ENCODE results near the gene BTBD9.
"Not testable (repeated sequence)": the region's sequence is repeated elsewhere in the genome, so short reads cannot be mapped to it uniquely, and the experiment has no call there.

Gene BTBD9

GRCh38 chr6:38432479-38432878 lies 207.2 kb downstream of the BTBD9 start:
- no peaks in the 10 kb centered on the region for H3K27me3 ChIP-seq (ENCODE audit: control insufficient read depth in 5 of 5, insufficient read depth in 4 of 5, low read length in 5 of 5)
- H3K27ac ChIP-seq (ENCODE audit: low read depth, low read length): no peak overlapping the region
- H3K4me1 ChIP-seq (ENCODE audit: control insufficient read depth in 5 of 5, insufficient read depth in 5 of 5, low read length in 5 of 5): no peaks in the 10 kb centered on the region
- H3K36me3 ChIP-seq (ENCODE audit: control insufficient read depth in 5 of 5, insufficient read depth in 5 of 5, low read length in 5 of 5): no peaks in the 10 kb centered on the region
- H3K9me3 ChIP-seq (ENCODE audit: control insufficient read depth in 5 of 5, low read length in 5 of 5): peaks cover 0 to 3% (median 0%) of the 10 kb centered on the region in 5 donors
- no peak overlapping the region for H3K4me3 ChIP-seq (ENCODE audit: low read depth in 1 of 5, low read length in 5 of 5)
- H3K9ac ChIP-seq (ENCODE audit: low read length in 5 of 5): no peak overlapping the region

DNA sequence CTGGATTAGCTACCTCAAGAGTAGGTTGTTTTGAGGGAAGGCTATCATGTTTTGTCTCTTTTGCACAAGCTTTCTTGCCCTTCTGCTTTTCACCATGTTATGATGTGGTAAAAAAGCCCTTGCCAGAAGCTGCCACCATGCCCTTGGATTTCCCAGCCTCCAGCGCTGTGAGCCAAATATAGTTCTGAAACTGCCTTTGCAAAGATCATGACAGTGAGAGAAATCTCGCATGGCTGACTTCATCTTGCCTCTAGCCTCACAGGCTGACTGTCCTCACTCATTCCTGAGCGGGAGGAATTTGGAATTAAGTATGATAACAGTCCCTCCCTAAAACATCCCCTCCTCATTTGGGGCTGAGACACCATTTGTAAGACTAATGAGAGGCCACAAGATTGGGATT lies 207.7 kb downstream of the BTBD9 start:
- Histone ChIP-seq H3K4me3 (ENCODE audit: low read depth in 1 of 5, low read length in 5 of 5) (no peak overlapping the region), H3K27ac (ENCODE audit: low read depth, low read length) (no peak overlapping the region), H3K36me3 (ENCODE audit: control insufficient read depth in 5 of 5, insufficient read depth in 5 of 5, low read length in 5 of 5) (no peaks in the 10 kb centered on the region), H3K4me1 (ENCODE audit: control insufficient read depth in 5 of 5, insufficient read depth in 5 of 5, low read length in 5 of 5) (no peaks in the 10 kb centered on the region), H3K9ac (ENCODE audit: low read length in 5 of 5) (no peak overlapping the region), H3K9me3 (ENCODE audit: control insufficient read depth in 5 of 5, low read length in 5 of 5) (peaks cover 0 to 3% (median 0%) of the 10 kb centered on the region in 5 donors), H3K27me3 (ENCODE audit: control insufficient read depth in 5 of 5, insufficient read depth in 4 of 5, low read length in 5 of 5) (no peaks in the 10 kb centered on the region)

GRCh38 chr6:38429546-38429945 lies 210.2 kb downstream of the BTBD9 start:
- H3K4me3 ChIP-seq (ENCODE audit: low read depth in 1 of 5, low read length in 5 of 5): no peak overlapping the region
- H3K4me1 ChIP-seq (ENCODE audit: control insufficient read depth in 5 of 5, insufficient read depth in 5 of 5, low read length in 5 of 5): no peaks in the 10 kb centered on the region
- H3K9ac ChIP-seq (ENCODE audit: low read length in 5 of 5): no peak overlapping the region
- peaks cover 0 to 3% (median 0%) of the 10 kb centered on the region in 5 donors for H3K9me3 ChIP-seq (ENCODE audit: control insufficient read depth in 5 of 5, low read length in 5 of 5)
- no peaks in the 10 kb centered on the region for H3K36me3 ChIP-seq (ENCODE audit: control insufficient read depth in 5 of 5, insufficient read depth in 5 of 5, low read length in 5 of 5)
- no peak overlapping the region for H3K27ac ChIP-seq (ENCODE audit: low read depth, low read length)
- H3K27me3 ChIP-seq (ENCODE audit: control insufficient read depth in 5 of 5, insufficient read depth in 4 of 5, low read length in 5 of 5): no peaks in the 10 kb centered on the region

DNA sequence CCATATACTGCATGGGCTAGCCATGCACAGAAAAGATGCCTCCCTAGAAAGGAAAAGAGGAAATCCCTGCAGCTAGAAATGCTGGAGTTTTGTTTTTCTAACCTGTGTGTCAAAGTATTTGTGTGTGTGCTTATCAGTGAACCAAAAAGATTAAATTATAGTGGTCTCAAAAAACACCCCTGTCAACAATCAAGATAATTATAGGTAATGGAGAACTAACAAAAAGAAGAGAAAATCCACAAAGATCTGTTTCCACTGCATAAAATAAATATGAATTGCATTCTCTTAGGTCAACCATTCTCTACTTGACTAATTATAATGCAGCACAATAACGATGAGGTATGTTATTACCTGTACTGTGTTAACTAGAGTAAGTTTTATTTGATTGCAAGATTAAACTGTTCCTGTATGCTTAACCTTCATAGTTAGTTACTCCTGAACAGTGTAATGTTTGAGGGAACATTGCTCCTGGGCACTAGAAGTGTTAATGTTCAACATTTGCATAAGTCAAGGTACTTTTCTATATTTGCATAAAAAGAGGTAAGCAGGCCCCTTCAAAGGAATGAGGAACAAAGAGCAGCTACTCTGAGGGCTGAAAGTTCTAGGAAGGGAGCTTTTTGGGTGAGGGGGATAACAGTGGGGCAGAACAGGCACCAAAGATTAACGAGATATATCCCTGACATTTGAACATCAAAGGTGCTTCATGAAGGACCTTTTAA lies 212.1 kb downstream of the BTBD9 start:
- Histone ChIP-seq H3K9ac (ENCODE audit: low read length in 5 of 5) (no peak overlapping the region), H3K4me3 (ENCODE audit: low read depth in 1 of 5, low read length in 5 of 5) (no peak overlapping the region), H3K27ac (ENCODE audit: low read depth, low read length) (no peak overlapping the region), H3K36me3 (ENCODE audit: control insufficient read depth in 5 of 5, insufficient read depth in 5 of 5, low read length in 5 of 5) (no peaks in the 10 kb centered on the region), H3K27me3 (ENCODE audit: control insufficient read depth in 5 of 5, insufficient read depth in 4 of 5, low read length in 5 of 5) (no peaks in the 10 kb centered on the region), H3K9me3 (ENCODE audit: control insufficient read depth in 5 of 5, low read length in 5 of 5) (peaks cover 0 to 3% (median 0%) of the 10 kb centered on the region in 5 donors), H3K4me1 (ENCODE audit: control insufficient read depth in 5 of 5, insufficient read depth in 5 of 5, low read length in 5 of 5) (no peaks in the 10 kb centered on the region)

DNA sequence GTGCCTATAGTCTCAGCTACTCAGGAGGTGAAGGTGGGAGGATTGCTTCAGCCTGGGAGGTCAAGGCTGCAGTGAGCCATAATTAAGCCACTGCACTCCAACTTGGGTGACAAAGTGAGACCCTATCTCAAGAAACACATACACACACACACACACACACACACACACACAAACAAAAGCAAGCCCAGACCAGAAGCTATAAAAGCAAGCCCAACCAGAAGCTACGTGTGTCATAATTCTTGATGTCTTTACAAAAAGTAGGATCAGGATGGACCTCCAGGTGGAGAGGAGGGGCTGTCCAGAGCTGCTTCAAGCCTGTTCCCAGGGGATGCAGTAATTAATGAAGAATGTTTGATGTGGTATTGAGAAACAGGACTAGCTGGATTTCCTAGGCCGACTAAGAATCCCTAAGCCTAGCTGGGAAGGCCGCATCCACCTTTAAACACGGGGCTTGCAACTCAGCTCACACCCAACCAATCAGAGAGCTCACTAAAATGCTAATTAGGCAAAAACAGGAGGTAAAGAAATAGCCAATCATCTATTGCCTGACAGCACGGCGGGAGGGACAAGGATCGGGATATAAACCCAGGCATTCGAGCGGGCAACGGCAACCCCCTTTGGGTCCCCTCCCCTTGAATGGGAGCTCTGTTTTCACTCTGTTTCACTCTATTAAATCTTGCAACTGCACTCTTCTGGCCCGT lies 213.8 kb downstream of the BTBD9 start:
- H3K4me1 ChIP-seq (ENCODE audit: control insufficient read depth in 5 of 5, insufficient read depth in 5 of 5, low read length in 5 of 5); H3K27me3 ChIP-seq (ENCODE audit: control insufficient read depth in 5 of 5, insufficient read depth in 4 of 5, low read length in 5 of 5); H3K4me3 ChIP-seq (ENCODE audit: low read depth in 1 of 5, low read length in 5 of 5); H3K9me3 ChIP-seq (ENCODE audit: control insufficient read depth in 5 of 5, low read length in 5 of 5); H3K36me3 ChIP-seq (ENCODE audit: control insufficient read depth in 5 of 5, insufficient read depth in 5 of 5, low read length in 5 of 5); H3K9ac ChIP-seq (ENCODE audit: low read length in 5 of 5); H3K27ac ChIP-seq (ENCODE audit: low read depth, low read length): not testable (repeated sequence)

DNA sequence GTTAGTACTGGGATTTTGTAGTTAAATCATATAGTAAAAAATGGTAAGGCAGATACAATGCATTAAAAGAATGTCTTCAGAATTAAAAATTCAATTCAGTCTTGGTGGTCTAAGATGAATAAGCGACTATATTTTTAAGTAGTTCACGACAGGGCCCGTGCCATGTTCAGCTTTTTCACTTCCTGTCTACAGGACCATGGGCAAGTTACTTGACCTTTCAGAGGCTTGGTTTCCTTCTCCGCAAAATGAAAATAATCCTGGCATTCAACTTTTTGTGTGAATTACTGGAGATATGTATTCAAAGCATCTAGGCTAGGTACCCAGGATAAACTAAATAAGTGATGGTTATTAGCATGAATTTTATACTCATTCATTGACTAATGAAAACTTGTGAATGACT lies 216.0 kb downstream of the BTBD9 start:
- Histone ChIP-seq H3K9ac (ENCODE audit: low read length in 5 of 5) (no peak overlapping the region), H3K4me1 (ENCODE audit: control insufficient read depth in 5 of 5, insufficient read depth in 5 of 5, low read length in 5 of 5) (no peaks in the 10 kb centered on the region), H3K27me3 (ENCODE audit: control insufficient read depth in 5 of 5, insufficient read depth in 4 of 5, low read length in 5 of 5) (no peaks in the 10 kb centered on the region), H3K4me3 (ENCODE audit: low read depth in 1 of 5, low read length in 5 of 5) (no peak overlapping the region), H3K36me3 (ENCODE audit: control insufficient read depth in 5 of 5, insufficient read depth in 5 of 5, low read length in 5 of 5) (no peaks in the 10 kb centered on the region), H3K9me3 (ENCODE audit: control insufficient read depth in 5 of 5, low read length in 5 of 5) (no peaks in the 10 kb centered on the region), H3K27ac (ENCODE audit: low read depth, low read length) (no peak overlapping the region)

- Histone ChIP-seq H3K9me3 (ENCODE audit: control insufficient read depth in 5 of 5, low read length in 5 of 5) (no peaks in the 10 kb centered on the region), H3K36me3 (ENCODE audit: control insufficient read depth in 5 of 5, insufficient read depth in 5 of 5, low read length in 5 of 5) (no peaks in the 10 kb centered on the region), H3K27me3 (ENCODE audit: control insufficient read depth in 5 of 5, insufficient read depth in 4 of 5, low read length in 5 of 5) (no peaks in the 10 kb centered on the region), H3K4me1 (ENCODE audit: control insufficient read depth in 5 of 5, insufficient read depth in 5 of 5, low read length in 5 of 5) (peaks cover 0 to 10% (median 0%) of the 10 kb centered on the region in 5 donors), H3K9ac (ENCODE audit: low read length in 5 of 5) (no peak overlapping the region), H3K4me3 (ENCODE audit: low read depth in 1 of 5, low read length in 5 of 5) (no peak overlapping the region), H3K27ac (ENCODE audit: low read depth, low read length) (no peak overlapping the region)
Measured at GRCh38 chr6:38420207-38420606, 219.5 kb downstream of the BTBD9 start.

GRCh38 chr6:38417521-38417920 lies 222.2 kb downstream of the BTBD9 start:
- H3K4me1 ChIP-seq (ENCODE audit: control insufficient read depth in 5 of 5, insufficient read depth in 5 of 5, low read length in 5 of 5): peaks cover 0 to 11% (median 3%) of the 10 kb centered on the region in 5 donors
- H3K9me3 ChIP-seq (ENCODE audit: control insufficient read depth in 5 of 5, low read length in 5 of 5): no peaks in the 10 kb centered on the region
- no peaks in the 10 kb centered on the region for H3K27me3 ChIP-seq (ENCODE audit: control insufficient read depth in 5 of 5, insufficient read depth in 4 of 5, low read length in 5 of 5)
- H3K27ac ChIP-seq (ENCODE audit: low read depth, low read length): no peak overlapping the region
- no peak overlapping the region for H3K9ac ChIP-seq (ENCODE audit: low read length in 5 of 5)
- H3K4me3 ChIP-seq (ENCODE audit: low read depth in 1 of 5, low read length in 5 of 5): no peak overlapping the region
- H3K36me3 ChIP-seq (ENCODE audit: control insufficient read depth in 5 of 5, insufficient read depth in 5 of 5, low read length in 5 of 5): no peaks in the 10 kb centered on the region

DNA sequence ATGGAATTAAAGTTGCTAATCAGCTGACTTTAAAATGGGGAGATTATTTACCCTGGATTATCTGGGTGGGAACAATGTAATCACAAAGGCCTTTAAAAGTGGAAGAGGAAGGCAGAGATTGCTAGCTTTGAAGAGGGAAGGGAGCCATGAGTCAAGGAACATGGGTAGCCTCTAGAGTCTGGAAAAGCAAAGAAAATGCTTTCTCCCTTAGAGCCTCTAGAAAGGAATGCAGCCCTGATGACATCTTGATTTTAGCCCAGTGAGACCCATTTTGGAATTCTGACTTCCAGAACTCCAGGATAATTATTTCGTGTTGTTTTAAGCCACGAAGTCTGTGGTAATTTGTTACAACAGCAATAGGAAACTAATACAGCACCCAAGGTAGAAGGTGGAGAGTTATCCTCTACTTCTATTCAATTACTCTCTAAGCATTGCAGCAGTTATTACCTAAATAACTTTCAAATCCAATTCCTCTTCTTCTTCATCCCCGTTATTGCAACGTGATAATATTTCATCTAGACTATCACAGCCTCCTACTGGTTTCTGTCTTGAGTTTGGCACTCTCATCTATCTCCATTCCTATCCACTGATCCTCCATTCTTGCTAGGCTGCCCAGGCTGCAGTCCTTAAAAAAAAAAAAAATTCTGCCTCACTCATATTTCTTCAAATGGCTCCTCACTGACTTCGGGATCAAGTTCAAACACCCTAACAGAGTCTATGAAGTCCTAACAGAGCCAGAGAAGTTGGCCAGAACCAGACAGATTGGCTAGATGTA lies 224.3 kb downstream of the BTBD9 start:
- no peak overlapping the region for H3K9ac ChIP-seq (ENCODE audit: low read length in 5 of 5)
- H3K36me3 ChIP-seq (ENCODE audit: control insufficient read depth in 5 of 5, insufficient read depth in 5 of 5, low read length in 5 of 5): no peaks in the 10 kb centered on the region
- H3K4me3 ChIP-seq (ENCODE audit: low read depth in 1 of 5, low read length in 5 of 5): no peak overlapping the region
- no peaks in the 10 kb centered on the region for H3K27me3 ChIP-seq (ENCODE audit: control insufficient read depth in 5 of 5, insufficient read depth in 4 of 5, low read length in 5 of 5)
- peaks cover 0 to 11% (median 3%) of the 10 kb centered on the region in 5 donors for H3K4me1 ChIP-seq (ENCODE audit: control insufficient read depth in 5 of 5, insufficient read depth in 5 of 5, low read length in 5 of 5)
- no peaks in the 10 kb centered on the region for H3K9me3 ChIP-seq (ENCODE audit: control insufficient read depth in 5 of 5, low read length in 5 of 5)
- H3K27ac ChIP-seq (ENCODE audit: low read depth, low read length): peak overlapping the region; percentile 6
